T-cell (primary cell): ENCODE results near the gene ITGA2. TPM values are rescaled to one million over a fixed set of nuclear protein-coding genes. Genes with fewer than 3 reads are reported as not detected.
A peak's percentile ranks its signal among the peaks of the same experiment; 100 is the strongest.
"Not testable (repeated sequence)": the region's sequence is repeated elsewhere in the genome, so short reads cannot be mapped to it uniquely, and the experiment has no call there.

Source experiments
- ATAC-seq, 4 experiments: fragments of 200-7000 bp in 3 of 4; fragments of 150-1000 bp in 1 of 4; cut with Tn5 transposase; replicated peaks in 1 of 4; 1 replicate in 3 of 4; 2 replicates in 1 of 4; pipeline ENCODE4 v1.10.0; 2021; ENCODE audit warnings: moderate library complexity in 3 of 4, mild to moderate bottlenecking in 2 of 4, moderate number of reproducible peaks in 1 of 4
- CTCF ChIA-PET, 2 donors: fragments of 300-600 bp; sonication (Branson Sonifier 250); formaldehyde crosslinking; loops; one replicate each; lab custom pipeline; 2022; ENCODE audit warnings: antibody characterized with exemption in 2 of 2; lab: Charles Lee
- POLR2A ChIA-PET, 2 donors: fragments of 300-600 bp; sonication (Branson Sonifier 250); formaldehyde crosslinking; loops; one replicate each; lab custom pipeline; 2022; ENCODE audit warnings: antibody characterized with exemption in 2 of 2; lab: Charles Lee
- DNase-seq, 35 experiments: peaks; one replicate each; pipeline versions ENCODE4 v3.0.0 to v3.0.0-alpha.2; 2013 to 2023
- H3K27ac ChIP-seq: one replicate; pipeline ENCODE4 v1.5.1; 2013; ENCODE audit warnings: low read length
- H3K27me3 ChIP-seq, 2 experiments: replicated peaks in 1 of 2; 1 replicate in 1 of 2; 2 replicates in 1 of 2; pipeline versions ENCODE4 v1.6.1 to v1.7.0; 2013; ENCODE audit warnings: low read length in 1 of 2, mixed read lengths in 1 of 2; ENCODE audit not compliant: control insufficient read depth in 2 of 2, insufficient read depth in 2 of 2; ENCODE audit errors: extremely low read depth in 1 of 2
- H3K36me3 ChIP-seq, 2 donors: 1 replicate in 1 of 2; 2 replicates in 1 of 2; pipeline versions ENCODE4 v1.6.1 to v1.7.0; 2013; ENCODE audit warnings: low read length in 1 of 2; ENCODE audit not compliant: control insufficient read depth in 2 of 2, insufficient read depth in 1 of 2; ENCODE audit errors: extremely low read depth in 1 of 2
- H3K4me1 ChIP-seq, 2 experiments: 1 replicate in 1 of 2; 2 replicates in 1 of 2; pipeline versions ENCODE4 v1.6.1 to v1.7.0; 2013; ENCODE audit warnings: low read length in 2 of 2, mixed read lengths in 1 of 2; ENCODE audit not compliant: insufficient read depth in 2 of 2, control insufficient read depth in 1 of 2; ENCODE audit errors: extremely low read depth in 1 of 2
- H3K4me3 ChIP-seq, 2 donors: 1 replicate in 1 of 2; 2 replicates in 1 of 2; pipeline versions ENCODE4 v1.5.1 to v1.7.0; 2013; ENCODE audit warnings: mild to moderate bottlenecking in 2 of 2, low read length in 1 of 2, moderate library complexity in 1 of 2; ENCODE audit not compliant: control insufficient read depth in 1 of 2; ENCODE audit errors: extremely low read depth in 1 of 2
- H3K9me3 ChIP-seq: 2 replicates; pipeline ENCODE4 v1.7.0; 2013
- H3K27ac Mint-ChIP-seq, 2 donors: one replicate each; pipeline ENCODE4 v1.8.0; 2020 to 2021; ENCODE audit warnings: mild to moderate bottlenecking in 2 of 2, mixed read lengths in 2 of 2
- H3K27me3 Mint-ChIP-seq, 2 donors: one replicate each; pipeline ENCODE4 v1.8.0; 2021 to 2022; ENCODE audit warnings: mixed read lengths in 2 of 2
- H3K36me3 Mint-ChIP-seq: one replicate; pipeline ENCODE4 v1.8.0; 2021; ENCODE audit warnings: mixed read lengths
- H3K4me1 Mint-ChIP-seq, 3 donors: one replicate each; pipeline ENCODE4 v1.8.0; 2020 to 2022; ENCODE audit warnings: mixed read lengths in 3 of 3, mild to moderate bottlenecking in 1 of 3
- H3K4me3 Mint-ChIP-seq, 3 donors: one replicate each; pipeline ENCODE4 v1.8.0; 2020 to 2022; ENCODE audit warnings: mild to moderate bottlenecking in 3 of 3, mixed read lengths in 3 of 3, moderate library complexity in 3 of 3
- H3K9me3 Mint-ChIP-seq, 3 donors: one replicate each; pipeline ENCODE4 v1.8.0; 2020 to 2022; ENCODE audit warnings: mixed read lengths in 3 of 3
- WGBS: methylation state at CpG from one replicate; pipeline ENCODE4 v1.1.5; 2013; ENCODE audit warnings: missing lambda C conversion rate; ENCODE audit not compliant: insufficient coverage; 5-methylcytosine and 5-hydroxymethylcytosine counted together
- total RNA-seq, 35 experiments: library from RNA in 6 of 35; stranded (reverse) in 6 of 35; fragments of 120-200 nt in 1 of 35; gene quantifications; one replicate each; pipeline versions ENCODE4 v1.2.1 to v1.2.4 and lab custom pipeline; 2013 to 2026

ITGA2 gene
- total RNA-seq, 5 donors from 2014 or later (not counting 1 experiment from before 2014, with no cell fraction given), result 0.16 to 1.5 (median 0.51) TPM

- Histone ChIP-seq H3K4me3 (peak within 1 kb of the TSS; percentile 83 to 89), H3K27me3 (no peaks in the 10 kb centered on the region), H3K9me3 (no peaks in the 10 kb centered on the region), H3K4me1 (peaks cover 9 to 12% of the 10 kb centered on the region in 2 experiments), H3K27ac (peak within 1 kb of the TSS; percentile 66), H3K36me3 (peaks cover 4 to 6% of the 10 kb centered on the region in 2 donors)
- H3K36me3 Mint-ChIP-seq, result peaks cover 16% of the 10 kb centered on the region
- 2% methylated on average over 48 of the region's 54 CpGs for WGBS
- ATAC-seq (peak; percentile 95 to 97 (median 96)), DNase-seq (peak; percentile 78 to 95 (median 87))
- peaks cover 42 to 61% (median 60%) of the 10 kb centered on the region in 3 donors for H3K4me1 Mint-ChIP-seq
- peak within 1 kb of the TSS; percentile 92 to 97 (median 96) for H3K4me3 Mint-ChIP-seq
- POLR2A ChIA-PET, result interaction anchor here (0.5 to 0.9 kb wide), 7 partner anchors 9 to 1201 kb away, joined by 3 to 16 read pairs (median 4); partner anchors contain the start of gene ARL15 (in 1 of the 2)
- CTCF ChIA-PET, result interaction anchor here in 1 of 2 donors (0.5 to 1.7 kb wide), 9 partner anchors 10 to 310 kb away, joined by 3 to 11 read pairs (median 3); no protein-coding TSS in a partner anchor
- no peaks in the 10 kb centered on the region for H3K9me3 Mint-ChIP-seq
- no peaks in the 10 kb centered on the region for H3K27me3 Mint-ChIP-seq
- peak within 1 kb of the TSS; percentile 87 to 96 for H3K27ac Mint-ChIP-seq
These were observed 120.4 kb downstream of the ITGA2 start, which contains the start of gene MOCS2 for GRCh38 chr5:53109443-53110127. TSS of gene MOCS2 (minus strand) at chr5:53109757. CDS start at chr5:53107174, 2,583 bp downstream.

- H3K27me3 ChIP-seq, result no peaks in the 10 kb centered on the region
- no peaks in the 10 kb centered on the region for H3K9me3 ChIP-seq
- peaks cover 36 to 56% (median 55%) of the 10 kb centered on the region in 3 donors for H3K4me1 Mint-ChIP-seq
- peaks cover 11% of the 10 kb centered on the region for H3K36me3 Mint-ChIP-seq
- no peaks in the 10 kb centered on the region for H3K9me3 Mint-ChIP-seq
- ATAC-seq (peak; percentile 3 to 9 (median 4)), DNase-seq (peak in 6 of 35 experiments; percentile 1 to 16 (median 7))
- 27% methylated on average over 3 of the region's 6 CpGs for WGBS
- peaks cover 9 to 12% of the 10 kb centered on the region in 2 experiments for H3K4me1 ChIP-seq
- peak overlapping the region; percentile 83 to 89 for H3K4me3 ChIP-seq
- ChIA-PET POLR2A (interaction anchor here (0.5 to 0.8 kb wide), 4 partner anchors 13 to 1200 kb away, joined by 3 to 5 read pairs (median 4); partner anchors contain the start of gene ARL15 (in 1 of the 2)), CTCF (interaction anchor here in 1 of 2 donors (0.5 to 1.7 kb wide), 7 partner anchors 10 to 311 kb away, joined by 3 to 7 read pairs (median 3); no protein-coding TSS in a partner anchor)
- peaks cover 4 to 6% of the 10 kb centered on the region in 2 donors for H3K36me3 ChIP-seq
- H3K27ac Mint-ChIP-seq, result peak overlapping the region; percentile 87 to 96
- H3K27me3 Mint-ChIP-seq, result no peaks in the 10 kb centered on the region
- peak overlapping the region; percentile 56 for H3K27ac ChIP-seq
- H3K4me3 Mint-ChIP-seq, result peak overlapping the region; percentile 92 to 97 (median 96)
These were observed 121.0 kb downstream of the ITGA2 start for GRCh38 chr5:53110156-53110555.

GRCh38 chr5:53111139-53111538, 122.0 kb downstream of the ITGA2 start:
- H3K27ac Mint-ChIP-seq, result no peak overlapping the region
- WGBS, result no CpG with 5 or more reads among the region's 1 CpG

GRCh38 chr5:53112307-53112706, 123.2 kb downstream of the ITGA2 start:
- H3K9me3 ChIP-seq, H3K4me3 ChIP-seq, H3K9me3 Mint-ChIP-seq, H3K27ac Mint-ChIP-seq, H3K27ac ChIP-seq, H3K27me3 Mint-ChIP-seq, POLR2A ChIA-PET, H3K4me3 Mint-ChIP-seq, ATAC-seq, H3K36me3 Mint-ChIP-seq, DNase-seq, H3K36me3 ChIP-seq, H3K27me3 ChIP-seq: not testable (repeated sequence)
- peaks cover 17 to 35% (median 35%) of the 10 kb centered on the region in 3 donors for H3K4me1 Mint-ChIP-seq
- WGBS, result 97% methylated on average over 4 of the region's 6 CpGs
- H3K4me1 ChIP-seq, result peaks cover 9 to 12% of the 10 kb centered on the region in 2 experiments
- CTCF ChIA-PET, result interaction anchor here (0.6 to 0.8 kb wide), 3 partner anchors 38 to 164 kb away, joined by 3 to 4 read pairs (median 3); no protein-coding TSS in a partner anchor

More at GRCh38 chr5:53111139-53111538, 122.0 kb downstream of the ITGA2 start:
- Mint-ChIP-seq H3K4me1 (peaks cover 26 to 46% (median 45%) of the 10 kb centered on the region in 3 donors), H3K9me3 (no peaks in the 10 kb centered on the region), H3K4me3 (peak overlapping the region; percentile 92 to 97 (median 96)), H3K27me3 (no peaks in the 10 kb centered on the region), H3K36me3 (peaks cover 3% of the 10 kb centered on the region)
- no peak overlapping the region for H3K4me3 ChIP-seq
- H3K27me3 ChIP-seq, result no peaks in the 10 kb centered on the region
- H3K4me1 ChIP-seq, result peaks cover 9 to 12% of the 10 kb centered on the region in 2 experiments
- ChIA-PET CTCF (no interaction called here), POLR2A (no interaction called here)
- peaks cover 4% of the 10 kb centered on the region in 2 donors for H3K36me3 ChIP-seq
- H3K9me3 ChIP-seq, result no peaks in the 10 kb centered on the region
- ATAC-seq, result no peak
- H3K27ac ChIP-seq, result no peak overlapping the region
- no peak for DNase-seq

- peaks cover 13 to 29% (median 29%) of the 10 kb centered on the region in 3 donors for H3K4me1 Mint-ChIP-seq
- no peak overlapping the region for H3K4me3 Mint-ChIP-seq
- DNase-seq (no peak), ATAC-seq (no peak)
- WGBS, result 100% methylated on average over 1 of the region's 3 CpGs
- Histone ChIP-seq H3K9me3 (no peaks in the 10 kb centered on the region), H3K27ac (no peak overlapping the region), H3K4me1 (peaks cover 9 to 12% of the 10 kb centered on the region in 2 experiments), H3K36me3 (peaks cover 0 to 4% of the 10 kb centered on the region in 2 donors), H3K4me3 (no peak overlapping the region), H3K27me3 (no peaks in the 10 kb centered on the region)
- no peaks in the 10 kb centered on the region for H3K27me3 Mint-ChIP-seq
- CTCF ChIA-PET, result interaction anchor here in 1 of 2 donors (0.7 kb wide), 1 partner anchor 165 kb away, joined by 3 read pairs; no protein-coding TSS in a partner anchor
- no peak overlapping the region for H3K27ac Mint-ChIP-seq
- no peaks in the 10 kb centered on the region for H3K9me3 Mint-ChIP-seq
- no peaks in the 10 kb centered on the region for H3K36me3 Mint-ChIP-seq
- POLR2A ChIA-PET, result no interaction called here
These were observed 123.8 kb downstream of the ITGA2 start for GRCh38 chr5:53112909-53113308.

- H3K4me3 Mint-ChIP-seq, result no peak overlapping the region
- H3K27ac Mint-ChIP-seq, result no peak overlapping the region
- peaks cover 0 to 4% of the 10 kb centered on the region in 2 donors for H3K36me3 ChIP-seq
- H3K4me1 ChIP-seq, result peaks cover 5 to 9% of the 10 kb centered on the region in 2 experiments
- WGBS, result 85% methylated on average over 5 of the region's 9 CpGs
- H3K9me3 ChIP-seq, result no peaks in the 10 kb centered on the region
- no peak overlapping the region for H3K27ac ChIP-seq
- no peak for DNase-seq
- H3K4me1 Mint-ChIP-seq, result peaks cover 13 to 19% (median 19%) of the 10 kb centered on the region in 3 donors
- H3K9me3 Mint-ChIP-seq, result no peaks in the 10 kb centered on the region
- no peaks in the 10 kb centered on the region for H3K36me3 Mint-ChIP-seq
- no peaks in the 10 kb centered on the region for H3K27me3 ChIP-seq
- POLR2A ChIA-PET, result no interaction called here
- peaks cover 0 to 3% of the 10 kb centered on the region in 2 donors for H3K27me3 Mint-ChIP-seq
- CTCF ChIA-PET, result interaction anchor here in 1 of 2 donors (1.3 kb wide), 1 partner anchor 16 kb away, joined by 5 read pairs; no protein-coding TSS in a partner anchor
- no peak for ATAC-seq
- no peak overlapping the region for H3K4me3 ChIP-seq
These were observed 124.8 kb downstream of the ITGA2 start for GRCh38 chr5:53113947-53114346.
